ENCODE results near the gene CADM2.

DNA sequence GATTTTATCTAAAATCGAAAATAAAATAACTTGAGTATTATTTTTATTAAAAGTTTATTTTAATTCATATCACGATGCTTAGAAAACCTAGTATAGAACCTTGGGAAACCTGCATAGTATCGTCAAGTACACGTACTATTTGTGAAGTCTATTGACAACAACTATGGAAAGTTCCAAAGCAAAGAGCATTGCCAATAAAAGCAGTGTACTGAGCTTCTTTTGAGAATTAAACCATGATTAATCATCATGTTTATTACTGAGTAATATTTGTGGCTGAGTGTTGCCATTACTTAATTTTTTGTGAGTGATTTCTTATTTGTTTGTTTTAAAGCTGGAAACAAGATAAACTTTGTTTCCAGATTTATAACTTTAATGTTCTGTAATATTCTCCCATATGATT, 674.1 kb downstream of the CADM2 start:
- TF ChIP-seq, protein P1, sequence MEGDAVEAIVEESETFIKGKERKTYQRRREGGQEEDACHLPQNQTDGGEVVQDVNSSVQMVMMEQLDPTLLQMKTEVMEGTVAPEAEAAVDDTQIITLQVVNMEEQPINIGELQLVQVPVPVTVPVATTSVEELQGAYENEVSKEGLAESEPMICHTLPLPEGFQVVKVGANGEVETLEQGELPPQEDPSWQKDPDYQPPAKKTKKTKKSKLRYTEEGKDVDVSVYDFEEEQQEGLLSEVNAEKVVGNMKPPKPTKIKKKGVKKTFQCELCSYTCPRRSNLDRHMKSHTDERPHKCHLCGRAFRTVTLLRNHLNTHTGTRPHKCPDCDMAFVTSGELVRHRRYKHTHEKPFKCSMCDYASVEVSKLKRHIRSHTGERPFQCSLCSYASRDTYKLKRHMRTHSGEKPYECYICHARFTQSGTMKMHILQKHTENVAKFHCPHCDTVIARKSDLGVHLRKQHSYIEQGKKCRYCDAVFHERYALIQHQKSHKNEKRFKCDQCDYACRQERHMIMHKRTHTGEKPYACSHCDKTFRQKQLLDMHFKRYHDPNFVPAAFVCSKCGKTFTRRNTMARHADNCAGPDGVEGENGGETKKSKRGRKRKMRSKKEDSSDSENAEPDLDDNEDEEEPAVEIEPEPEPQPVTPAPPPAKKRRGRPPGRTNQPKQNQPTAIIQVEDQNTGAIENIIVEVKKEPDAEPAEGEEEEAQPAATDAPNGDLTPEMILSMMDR (conservative IDR thresholded peaks at IDR 0.05; ENCODE audit: low read depth in 2 of 2), result no peak
- TF ChIP-seq EZH2 (IDR thresholded peaks at IDR 0.05; ENCODE audit: low read depth, unreplicated experiment), result no peak
- TF ChIP-seq EZH2phosphoT487 (IDR thresholded peaks at IDR 0.05; ENCODE audit: unreplicated experiment), result no peak
- TF ChIP-seq, protein P2, sequence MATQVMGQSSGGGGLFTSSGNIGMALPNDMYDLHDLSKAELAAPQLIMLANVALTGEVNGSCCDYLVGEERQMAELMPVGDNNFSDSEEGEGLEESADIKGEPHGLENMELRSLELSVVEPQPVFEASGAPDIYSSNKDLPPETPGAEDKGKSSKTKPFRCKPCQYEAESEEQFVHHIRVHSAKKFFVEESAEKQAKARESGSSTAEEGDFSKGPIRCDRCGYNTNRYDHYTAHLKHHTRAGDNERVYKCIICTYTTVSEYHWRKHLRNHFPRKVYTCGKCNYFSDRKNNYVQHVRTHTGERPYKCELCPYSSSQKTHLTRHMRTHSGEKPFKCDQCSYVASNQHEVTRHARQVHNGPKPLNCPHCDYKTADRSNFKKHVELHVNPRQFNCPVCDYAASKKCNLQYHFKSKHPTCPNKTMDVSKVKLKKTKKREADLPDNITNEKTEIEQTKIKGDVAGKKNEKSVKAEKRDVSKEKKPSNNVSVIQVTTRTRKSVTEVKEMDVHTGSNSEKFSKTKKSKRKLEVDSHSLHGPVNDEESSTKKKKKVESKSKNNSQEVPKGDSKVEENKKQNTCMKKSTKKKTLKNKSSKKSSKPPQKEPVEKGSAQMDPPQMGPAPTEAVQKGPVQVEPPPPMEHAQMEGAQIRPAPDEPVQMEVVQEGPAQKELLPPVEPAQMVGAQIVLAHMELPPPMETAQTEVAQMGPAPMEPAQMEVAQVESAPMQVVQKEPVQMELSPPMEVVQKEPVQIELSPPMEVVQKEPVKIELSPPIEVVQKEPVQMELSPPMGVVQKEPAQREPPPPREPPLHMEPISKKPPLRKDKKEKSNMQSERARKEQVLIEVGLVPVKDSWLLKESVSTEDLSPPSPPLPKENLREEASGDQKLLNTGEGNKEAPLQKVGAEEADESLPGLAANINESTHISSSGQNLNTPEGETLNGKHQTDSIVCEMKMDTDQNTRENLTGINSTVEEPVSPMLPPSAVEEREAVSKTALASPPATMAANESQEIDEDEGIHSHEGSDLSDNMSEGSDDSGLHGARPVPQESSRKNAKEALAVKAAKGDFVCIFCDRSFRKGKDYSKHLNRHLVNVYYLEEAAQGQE (IDR thresholded peaks at IDR 0.05; ENCODE audit: unreplicated experiment), result no peak
- no peak for TF ChIP-seq POLR2AphosphoS5 (IDR thresholded peaks at IDR 0.05; ENCODE audit: low read depth)
- no peak for TF ChIP-seq NANOG (IDR thresholded peaks at IDR 0.05; ENCODE audit: borderline replicate concordance)
- TF ChIP-seq CREB1 (CRISPR knock-in tag; IDR thresholded peaks at IDR 0.05; ENCODE audit: low read depth), result no peak
- no peak for TF ChIP-seq ZNF331 (CRISPR knock-in tag; IDR thresholded peaks at IDR 0.05; ENCODE audit: low read depth)
